ENCODE results near the gene TGDS.
A peak's percentile ranks its signal among the peaks of the same experiment; 100 is the strongest.

TGDS gene

GRCh38 chr13:94599877-94600276 is 3.9 kb upstream of the TGDS start:
- DNase-seq (ENCODE audit: low spot score) = no peak

GRCh38 chr13:94598281-94598680 is 2.3 kb upstream of the TGDS start:
- no peak for DNase-seq (ENCODE audit: low spot score)

DNA sequence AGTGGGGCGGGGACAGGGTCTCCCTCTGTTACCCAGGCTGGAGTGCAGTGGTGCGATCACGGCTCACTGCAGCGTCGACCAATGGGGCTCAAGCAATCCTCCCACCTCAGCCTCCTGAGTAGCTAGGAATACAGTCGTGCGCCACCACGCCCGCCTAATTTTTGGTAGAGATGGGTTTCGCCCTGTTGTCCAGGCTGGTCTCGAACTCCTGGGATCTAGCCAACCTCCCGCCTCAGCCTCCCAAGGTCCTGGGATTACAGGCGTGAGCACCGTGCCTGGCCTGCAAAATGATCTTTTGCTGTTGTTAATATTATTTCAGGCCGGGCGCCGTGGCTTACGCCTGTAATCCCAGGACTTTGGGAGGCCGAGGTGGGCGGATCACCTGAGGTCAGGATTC is 621 bp upstream of the TGDS start:
- DNase-seq (ENCODE audit: low spot score) = no peak

- peak; percentile 64 for DNase-seq (ENCODE audit: low spot score)
These were observed 677 bp downstream of the TGDS start for GRCh38 chr13:94595001-94595949.

GRCh38 chr13:94590744-94591143 is 5.2 kb downstream of the TGDS start:
- no peak for DNase-seq (ENCODE audit: low spot score)

- no peak for DNase-seq (ENCODE audit: low spot score)
These were observed 7.4 kb downstream of the TGDS start for GRCh38 chr13:94588541-94588940.

GRCh38 chr13:94586371-94586770 is 9.6 kb downstream of the TGDS start:
- no peak for DNase-seq (ENCODE audit: low spot score)

GRCh38 chr13:94585543-94586101 is 10.3 kb downstream of the TGDS start:
- DNase-seq (ENCODE audit: low spot score) = no peak

GRCh38 chr13:94583926-94584325 is 12.0 kb downstream of the TGDS start:
- no peak for DNase-seq (ENCODE audit: low spot score)

GRCh38 chr13:94579063-94579462 is 16.9 kb downstream of the TGDS start:
- no peak for DNase-seq (ENCODE audit: low spot score)

DNA sequence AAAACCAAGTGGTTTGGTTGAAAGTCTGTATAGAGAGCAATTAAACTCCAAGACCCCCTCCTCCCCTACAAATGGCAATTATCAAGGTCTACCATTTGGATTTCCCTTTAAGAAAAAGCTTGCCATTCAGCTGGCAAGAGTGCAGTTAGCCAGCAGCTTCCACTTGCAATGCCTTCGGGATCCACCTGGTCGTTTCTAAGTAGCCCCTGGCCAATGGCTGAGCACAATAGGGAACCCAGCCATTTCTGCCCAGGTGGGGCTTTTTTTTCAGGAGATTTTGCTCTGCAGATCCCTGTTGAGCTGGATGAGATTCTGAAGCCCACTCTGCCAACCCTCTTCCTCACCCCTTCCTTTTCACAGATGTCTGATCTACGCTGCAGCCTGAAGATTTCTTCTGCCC is 26.3 kb downstream of the TGDS start:
- no peak for DNase-seq (ENCODE audit: low spot score)

DNA sequence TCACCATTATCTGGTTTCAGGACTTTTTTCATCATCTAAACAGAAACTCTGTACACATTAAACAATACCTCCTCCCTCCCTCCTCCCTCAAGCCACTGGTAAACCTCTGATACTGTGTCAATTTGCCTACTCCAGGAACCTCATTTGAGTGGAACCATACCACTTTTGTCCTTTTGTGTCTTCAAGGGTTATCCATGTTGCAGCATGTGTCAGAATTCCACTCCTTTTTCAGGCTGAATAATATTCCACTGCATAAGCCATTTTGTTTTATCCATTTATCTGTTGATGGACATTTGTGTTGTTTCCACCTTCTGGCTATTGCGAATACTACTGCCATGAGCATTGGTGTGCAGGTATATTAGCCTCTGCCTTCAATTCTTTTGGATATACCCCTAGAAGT is 27.5 kb downstream of the TGDS start:
- no peak for DNase-seq (ENCODE audit: low spot score)

GRCh38 chr13:94567581-94567980 is 28.4 kb downstream of the TGDS start:
- DNase-seq (ENCODE audit: low spot score) = no peak

DNA sequence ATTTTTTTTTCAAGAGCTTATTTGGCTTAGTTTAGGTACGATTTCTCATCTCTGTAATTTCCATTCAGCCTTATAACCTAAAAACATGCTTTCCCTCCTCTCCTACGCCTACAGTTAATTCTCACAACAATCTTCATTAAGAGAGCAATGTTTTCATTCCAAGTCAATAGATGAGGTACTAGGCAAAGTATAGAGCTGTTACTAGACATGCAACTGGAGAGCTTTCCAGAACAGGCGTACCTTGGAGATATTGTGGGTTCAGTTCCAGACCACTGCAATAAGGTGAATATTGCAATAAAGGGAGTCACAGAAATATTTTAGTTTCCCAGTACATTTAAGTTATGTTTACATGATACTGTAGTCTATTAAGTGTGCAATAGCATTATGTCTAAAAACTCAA is 34.8 kb downstream of the TGDS start:
- no peak for DNase-seq (ENCODE audit: low spot score)

- DNase-seq (ENCODE audit: low spot score) = no peak
These were observed 35.8 kb downstream of the TGDS start for GRCh38 chr13:94560116-94560515.

DNA sequence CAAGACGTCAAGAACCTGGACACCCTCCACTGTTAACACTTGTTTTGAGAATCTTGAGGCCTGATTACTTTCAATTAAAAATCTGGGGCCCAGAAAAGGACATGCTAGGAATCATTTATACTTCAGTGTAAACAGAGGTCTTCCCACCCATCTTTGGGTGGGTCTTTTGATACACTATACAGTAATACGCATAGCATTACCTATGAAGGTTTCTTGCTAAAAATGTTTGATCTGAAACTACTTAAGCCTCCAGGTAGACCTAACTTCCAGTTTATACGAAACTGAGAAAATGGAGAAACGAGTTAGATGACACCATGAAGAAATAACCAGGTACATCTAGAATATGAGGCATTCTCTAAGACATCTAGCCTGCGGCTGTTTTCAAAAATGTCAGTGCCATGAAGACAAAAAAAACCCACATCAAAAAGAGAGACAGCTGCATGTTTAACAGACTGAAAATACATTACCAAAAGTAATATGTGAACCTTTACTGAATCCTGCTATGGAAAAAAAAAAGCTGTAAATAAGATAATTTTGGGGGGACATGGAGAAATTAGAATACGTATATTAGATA is 36.6 kb downstream of the TGDS start:
- DNase-seq (ENCODE audit: low spot score) = no peak

- peak; percentile 52 for DNase-seq (ENCODE audit: low spot score)
These were observed 37.2 kb downstream of the TGDS start for GRCh38 chr13:94558716-94559115.

- DNase-seq (ENCODE audit: low spot score) = no peak
These were observed 38.2 kb downstream of the TGDS start for GRCh38 chr13:94557684-94558235.

GRCh38 chr13:94556621-94557020 is 39.3 kb downstream of the TGDS start:
- DNase-seq (ENCODE audit: low spot score) = no peak

- no peak for DNase-seq (ENCODE audit: low spot score)
These were observed 39.9 kb downstream of the TGDS start for GRCh38 chr13:94556041-94556440.

- no peak for DNase-seq (ENCODE audit: low spot score)
These were observed 42.2 kb downstream of the TGDS start for GRCh38 chr13:94553766-94554165.

DNA sequence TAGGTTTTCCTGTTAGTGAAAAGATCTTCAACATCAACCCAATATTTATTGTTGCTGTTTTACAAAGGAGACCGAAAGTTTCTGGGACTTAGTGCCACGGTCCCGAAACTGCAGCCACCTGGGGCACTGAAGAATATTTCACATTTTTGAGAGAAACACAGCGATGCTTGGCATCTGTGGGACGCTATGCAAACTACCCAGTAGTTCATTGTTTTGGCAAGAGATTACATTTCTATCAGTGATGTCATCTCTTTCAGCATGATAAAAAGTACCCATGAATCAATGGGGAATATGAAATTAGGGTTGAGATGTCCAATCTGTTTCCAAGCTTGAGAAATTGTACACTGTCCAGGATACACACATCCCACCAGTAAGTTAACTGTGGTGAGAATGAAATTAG is 43.9 kb downstream of the TGDS start:
- no peak for DNase-seq (ENCODE audit: low spot score)

Data from NAMALWA (cell line).